ENCODE data around the gene MPPED1.

Gene MPPED1

DNA sequence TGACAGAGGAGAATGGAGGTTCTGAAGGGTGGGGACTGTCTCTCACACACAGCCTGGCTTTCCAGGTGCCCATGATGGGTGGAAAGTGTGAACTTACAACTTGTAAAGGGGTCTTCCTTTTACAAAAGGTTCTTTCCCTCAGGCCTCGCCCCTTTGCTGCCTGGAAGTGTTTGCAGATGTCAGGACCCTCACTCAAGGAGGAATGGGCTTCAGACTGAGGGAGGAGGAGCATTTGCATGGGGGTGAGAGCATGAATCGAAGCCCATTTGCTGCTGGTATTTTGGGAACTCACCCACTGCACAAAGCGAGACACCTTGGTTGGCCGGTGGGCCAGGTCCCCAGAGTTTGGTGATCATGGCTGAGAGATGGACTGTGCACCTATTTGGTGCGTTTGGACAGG lies 25.1 kb downstream of the MPPED1 start:
- TF ChIP-seq, protein P1, sequence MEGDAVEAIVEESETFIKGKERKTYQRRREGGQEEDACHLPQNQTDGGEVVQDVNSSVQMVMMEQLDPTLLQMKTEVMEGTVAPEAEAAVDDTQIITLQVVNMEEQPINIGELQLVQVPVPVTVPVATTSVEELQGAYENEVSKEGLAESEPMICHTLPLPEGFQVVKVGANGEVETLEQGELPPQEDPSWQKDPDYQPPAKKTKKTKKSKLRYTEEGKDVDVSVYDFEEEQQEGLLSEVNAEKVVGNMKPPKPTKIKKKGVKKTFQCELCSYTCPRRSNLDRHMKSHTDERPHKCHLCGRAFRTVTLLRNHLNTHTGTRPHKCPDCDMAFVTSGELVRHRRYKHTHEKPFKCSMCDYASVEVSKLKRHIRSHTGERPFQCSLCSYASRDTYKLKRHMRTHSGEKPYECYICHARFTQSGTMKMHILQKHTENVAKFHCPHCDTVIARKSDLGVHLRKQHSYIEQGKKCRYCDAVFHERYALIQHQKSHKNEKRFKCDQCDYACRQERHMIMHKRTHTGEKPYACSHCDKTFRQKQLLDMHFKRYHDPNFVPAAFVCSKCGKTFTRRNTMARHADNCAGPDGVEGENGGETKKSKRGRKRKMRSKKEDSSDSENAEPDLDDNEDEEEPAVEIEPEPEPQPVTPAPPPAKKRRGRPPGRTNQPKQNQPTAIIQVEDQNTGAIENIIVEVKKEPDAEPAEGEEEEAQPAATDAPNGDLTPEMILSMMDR (IDR thresholded peaks at IDR 0.05; ENCODE audit: borderline replicate concordance, insufficient read depth, low read depth, low read length), result no peak
- H3K4me3 ChIP-seq (ENCODE audit: low read depth, low read length), result no peak overlapping the region

- TF ChIP-seq, protein P1 (IDR thresholded peaks at IDR 0.05; ENCODE audit: borderline replicate concordance, insufficient read depth, low read depth, low read length), result no peak
- H3K4me3 ChIP-seq (ENCODE audit: low read depth, low read length), result no peak overlapping the region
These were observed 26.2 kb downstream of the MPPED1 start for GRCh38 chr22:43437871-43438475.

DNA sequence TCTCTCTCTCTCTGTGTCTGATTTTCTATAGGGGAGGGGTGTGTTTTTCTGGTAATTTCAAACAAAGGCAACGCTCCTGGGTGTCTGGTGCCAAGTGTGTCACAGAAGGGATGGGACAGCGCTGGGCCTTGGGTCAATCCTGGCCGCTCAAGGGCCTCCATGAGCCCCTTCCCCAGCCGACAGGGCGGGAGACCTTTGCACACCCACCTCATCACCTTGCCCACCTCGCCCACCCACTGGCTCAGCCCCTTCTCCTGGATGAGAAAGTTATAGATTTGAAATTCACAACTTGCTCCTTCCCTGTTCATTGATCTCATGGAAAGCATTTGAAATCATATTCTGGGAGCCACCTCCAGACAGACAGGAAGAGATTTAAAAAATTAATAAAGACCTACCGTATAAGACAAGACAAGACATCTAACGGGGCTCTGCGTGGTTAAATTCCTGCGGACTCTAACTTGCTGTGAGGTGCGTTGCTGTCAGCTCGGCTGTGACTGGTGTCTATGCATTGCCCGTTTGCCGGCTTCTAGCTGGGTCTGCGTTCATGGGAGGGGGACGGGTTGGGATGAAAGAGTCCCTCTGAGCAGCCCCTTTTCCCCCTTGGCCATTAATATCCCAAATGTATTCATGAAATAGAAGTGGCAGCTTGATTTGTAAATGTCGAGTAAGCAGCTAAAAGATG lies 27.0 kb downstream of the MPPED1 start:
- TF ChIP-seq, protein P1 (IDR thresholded peaks at IDR 0.05; ENCODE audit: borderline replicate concordance, insufficient read depth, low read depth, low read length), result no peak
- H3K4me3 ChIP-seq (ENCODE audit: low read depth, low read length), result no peak overlapping the region

DNA sequence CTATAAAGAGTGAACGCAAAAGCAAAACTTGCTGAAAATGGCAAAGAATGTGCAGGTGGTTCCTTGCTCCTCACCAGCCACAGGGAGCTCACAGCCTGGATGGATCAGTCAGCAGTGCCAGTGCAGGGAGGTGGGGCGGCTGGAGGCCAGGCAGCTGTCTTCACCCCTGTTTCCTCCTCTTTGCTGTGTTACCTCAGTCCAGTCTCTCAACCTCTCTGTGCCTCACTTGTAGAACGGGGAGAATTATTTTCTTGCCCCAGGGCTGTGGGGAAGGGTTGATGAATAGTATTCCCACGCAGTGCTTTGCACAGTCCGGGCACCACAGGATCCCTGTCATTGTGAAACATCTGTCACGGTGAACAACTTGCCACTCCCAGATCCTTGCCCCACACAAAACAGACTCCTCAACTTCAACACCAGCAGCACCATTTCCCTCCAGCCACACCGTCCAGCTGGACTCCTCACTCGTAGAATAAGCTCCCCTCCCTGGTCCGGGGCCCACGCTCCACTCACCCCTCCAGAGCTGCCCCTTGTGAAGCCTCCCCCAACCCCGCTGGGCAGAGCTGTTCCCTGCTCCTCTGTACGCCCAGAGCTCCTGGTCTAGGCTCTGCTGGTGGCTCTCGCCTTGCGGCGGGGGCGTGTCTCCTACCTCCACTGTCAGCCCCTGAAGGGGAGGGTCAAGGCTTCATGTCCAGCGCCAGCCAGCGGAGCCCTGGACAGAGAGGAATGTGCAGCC lies 27.7 kb downstream of the MPPED1 start:
- H3K4me3 ChIP-seq (ENCODE audit: low read depth, low read length), result no peak overlapping the region
- TF ChIP-seq, protein P1 (IDR thresholded peaks at IDR 0.05; ENCODE audit: borderline replicate concordance, insufficient read depth, low read depth, low read length), result no peak

GRCh38 chr22:43440104-43440387 lies 28.2 kb downstream of the MPPED1 start:
- no peak overlapping the region for H3K4me3 ChIP-seq (ENCODE audit: low read depth, low read length)
- TF ChIP-seq, protein P1 (IDR thresholded peaks at IDR 0.05; ENCODE audit: borderline replicate concordance, insufficient read depth, low read depth, low read length), result no peak

DNA sequence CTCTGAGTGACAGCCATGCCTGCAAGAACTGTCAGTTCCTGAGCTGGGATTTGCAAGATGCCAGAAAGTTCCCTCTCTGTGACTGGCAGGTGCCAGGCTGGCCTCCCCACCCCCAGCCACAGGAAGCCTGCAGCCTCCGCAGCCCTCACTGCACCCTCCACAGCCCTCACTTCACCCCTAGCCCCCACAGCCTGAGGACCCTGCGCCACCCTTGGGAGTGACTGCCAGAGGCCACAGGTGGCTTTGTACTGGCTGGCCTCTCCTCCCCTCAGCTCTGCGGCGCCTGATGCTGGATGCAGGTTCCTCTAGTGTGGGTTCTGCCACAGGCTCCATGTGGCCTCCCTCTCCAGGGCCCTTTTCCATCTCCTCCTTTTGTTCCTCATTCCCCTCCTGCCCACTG lies 28.7 kb downstream of the MPPED1 start:
- TF ChIP-seq, protein P1 (IDR thresholded peaks at IDR 0.05; ENCODE audit: borderline replicate concordance, insufficient read depth, low read depth, low read length), result no peak
- no peak overlapping the region for H3K4me3 ChIP-seq (ENCODE audit: low read depth, low read length)

DNA sequence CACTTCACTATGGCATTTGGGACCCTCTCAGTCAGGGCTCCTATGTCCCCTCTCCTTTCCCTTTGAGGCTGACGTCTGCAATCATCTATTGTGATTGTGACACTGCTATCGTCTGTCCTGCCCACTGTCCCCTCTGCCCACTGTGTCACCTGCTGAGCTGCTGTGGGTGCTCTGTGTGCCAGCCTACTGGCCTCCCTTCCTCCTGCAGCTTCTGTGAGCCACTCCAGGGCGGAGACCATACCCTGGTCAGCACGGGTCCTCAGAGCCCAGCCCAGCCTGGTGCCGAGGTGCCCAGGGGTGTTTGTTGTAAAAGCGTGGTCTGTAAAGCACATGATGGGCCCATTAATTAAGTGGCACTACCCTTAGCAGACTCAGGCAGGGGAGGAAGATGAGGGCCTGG lies 29.4 kb downstream of the MPPED1 start:
- H3K4me3 ChIP-seq (ENCODE audit: low read depth, low read length), result no peak overlapping the region
- TF ChIP-seq, protein P1 (IDR thresholded peaks at IDR 0.05; ENCODE audit: borderline replicate concordance, insufficient read depth, low read depth, low read length), result no peak

Data from GM12875 (cell line).